ENCODE results near the gene PIEZO2. TPM values are rescaled to one million over a fixed set of nuclear protein-coding genes. Genes with fewer than 3 reads are reported as not detected.

PIEZO2 gene
- total and polyA plus RNA-seq, 2 donors (not counting 1 experiment from before 2014, with no cell fraction given) = not detected

- H4K20me1 ChIP-seq (ENCODE audit: control insufficient read depth, insufficient read depth, low read length, poor library complexity, severe bottlenecking) = no peaks in the 10 kb centered on the region
- Mint-ChIP-seq H3K27me3 (peaks cover 6% of the 10 kb centered on the region), H3K4me3 (no peak overlapping the region), H3K9me3 (ENCODE audit: insufficient read depth) (no peaks in the 10 kb centered on the region), H3K4me1 (no peaks in the 10 kb centered on the region), H3K27ac (no peak overlapping the region)
- H3K36me3 ChIP-seq (replicated peaks in 1 of 2; ENCODE audit: control extremely low read depth in 1 of 2, control insufficient read depth in 1 of 2, extremely low read depth in 1 of 2, insufficient read depth in 2 of 2, low read length in 1 of 2) = no peaks in the 10 kb centered on the region
- H3K4me1 ChIP-seq (ENCODE audit: control insufficient read depth in 2 of 2, insufficient read depth in 2 of 2, low read length in 2 of 2) = no peaks in the 10 kb centered on the region
- no peak overlapping the region for H3K9ac ChIP-seq (ENCODE audit: low read length)
- TF ChIP-seq EZH2 (IDR thresholded peaks at IDR 0.05; ENCODE audit: borderline replicate concordance, insufficient read depth, low read depth, low read length, poor library complexity, severe bottlenecking) (no peak), CTCF (IDR thresholded peaks at IDR 0.05) (no peak)
- ChIA-PET CTCF (no interaction called here), POLR2A (no interaction called here)
- no peaks in the 10 kb centered on the region for H3K9me3 ChIP-seq (ENCODE audit: control extremely low read depth in 1 of 3, control insufficient read depth in 2 of 3, insufficient read depth in 1 of 3, low read length in 2 of 3)
- no peaks in the 10 kb centered on the region for H3K79me2 ChIP-seq (ENCODE audit: control insufficient read depth, insufficient read depth, low read length)
- H3K4me3 ChIP-seq (ENCODE audit: control extremely low read depth in 1 of 5, extremely low read depth in 1 of 5, insufficient read depth in 1 of 5, low read depth in 2 of 5, low read length in 4 of 5) = no peak overlapping the region
- intact Hi-C loops (cut with micrococcal nuclease) = no loop called here
- no peak for ATAC-seq (ENCODE audit: low read depth)
- no peak overlapping the region for H3K27ac ChIP-seq (ENCODE audit: low read length in 2 of 2)
- no peaks in the 10 kb centered on the region for H3K27me3 ChIP-seq (replicated peaks in 1 of 4; ENCODE audit: control extremely low read depth in 1 of 4, control insufficient read depth in 3 of 4, insufficient read depth in 4 of 4, low read length in 3 of 4)
- no peak for DNase-seq
- H3K4me2 ChIP-seq (replicated peaks; ENCODE audit: low read depth, low read length, poor library complexity, severe bottlenecking) = no peak overlapping the region
- no peak overlapping the region for H2AFZ ChIP-seq (ENCODE audit: insufficient read depth, low read depth, low read length, poor library complexity, severe bottlenecking)
- 89% methylated on average over 4 of the region's 4 CpGs for WGBS (ENCODE audit: insufficient coverage)
These were observed 459.4 kb downstream of the PIEZO2 start for GRCh38 chr18:10690035-10690329.

GRCh38 chr18:10689236-10690034 lies 459.9 kb downstream of the PIEZO2 start:
- Histone ChIP-seq H3K27ac (ENCODE audit: low read length in 2 of 2) (no peak overlapping the region), H3K9ac (ENCODE audit: low read length) (no peak overlapping the region), H3K9me3 (ENCODE audit: control extremely low read depth in 1 of 3, control insufficient read depth in 2 of 3, insufficient read depth in 1 of 3, low read length in 2 of 3) (no peaks in the 10 kb centered on the region), H3K36me3 (replicated peaks in 1 of 2; ENCODE audit: control extremely low read depth in 1 of 2, control insufficient read depth in 1 of 2, extremely low read depth in 1 of 2, insufficient read depth in 2 of 2, low read length in 1 of 2) (no peaks in the 10 kb centered on the region), H4K20me1 (ENCODE audit: control insufficient read depth, insufficient read depth, low read length, poor library complexity, severe bottlenecking) (no peaks in the 10 kb centered on the region), H3K4me1 (ENCODE audit: control insufficient read depth in 2 of 2, insufficient read depth in 2 of 2, low read length in 2 of 2) (no peaks in the 10 kb centered on the region), H3K4me3 (ENCODE audit: control extremely low read depth in 1 of 5, extremely low read depth in 1 of 5, insufficient read depth in 1 of 5, low read depth in 2 of 5, low read length in 4 of 5) (no peak overlapping the region), H2AFZ (ENCODE audit: insufficient read depth, low read depth, low read length, poor library complexity, severe bottlenecking) (no peak overlapping the region), H3K79me2 (ENCODE audit: control insufficient read depth, insufficient read depth, low read length) (no peaks in the 10 kb centered on the region), H3K4me2 (replicated peaks; ENCODE audit: low read depth, low read length, poor library complexity, severe bottlenecking) (no peak overlapping the region), H3K27me3 (replicated peaks in 1 of 4; ENCODE audit: control extremely low read depth in 1 of 4, control insufficient read depth in 3 of 4, insufficient read depth in 4 of 4, low read length in 3 of 4) (no peaks in the 10 kb centered on the region)
- no peak overlapping the region for H3K4me3 Mint-ChIP-seq
- H3K9me3 Mint-ChIP-seq (ENCODE audit: insufficient read depth) = no peaks in the 10 kb centered on the region
- TF ChIP-seq CTCF (IDR thresholded peaks at IDR 0.05) = no peak
- no peak for TF ChIP-seq EZH2 (IDR thresholded peaks at IDR 0.05; ENCODE audit: borderline replicate concordance, insufficient read depth, low read depth, low read length, poor library complexity, severe bottlenecking)
- intact Hi-C loops (cut with micrococcal nuclease) = no loop called here
- no peak for DNase-seq
- POLR2A ChIA-PET = no interaction called here
- 67% methylated on average over 7 of the region's 12 CpGs for WGBS (ENCODE audit: insufficient coverage)
- peaks cover 4% of the 10 kb centered on the region for H3K27me3 Mint-ChIP-seq
- no peaks in the 10 kb centered on the region for H3K4me1 Mint-ChIP-seq
- ATAC-seq (ENCODE audit: low read depth) = no peak
- CTCF ChIA-PET = no interaction called here
- H3K27ac Mint-ChIP-seq = no peak overlapping the region

Data from B cell (primary cell).